NCI-H1417 (cell line): ENCODE results near the gene CLIP2.
"Not testable (repeated sequence)": the region's sequence is repeated elsewhere in the genome, so short reads cannot be mapped to it uniquely, and the experiment has no call there.

Experiments used
- DNase-seq, 3 experiments: peaks; one replicate each; lab custom pipeline; 2025; lab: John Stamatoyannopoulos, UW

The CLIP2 gene

DNA sequence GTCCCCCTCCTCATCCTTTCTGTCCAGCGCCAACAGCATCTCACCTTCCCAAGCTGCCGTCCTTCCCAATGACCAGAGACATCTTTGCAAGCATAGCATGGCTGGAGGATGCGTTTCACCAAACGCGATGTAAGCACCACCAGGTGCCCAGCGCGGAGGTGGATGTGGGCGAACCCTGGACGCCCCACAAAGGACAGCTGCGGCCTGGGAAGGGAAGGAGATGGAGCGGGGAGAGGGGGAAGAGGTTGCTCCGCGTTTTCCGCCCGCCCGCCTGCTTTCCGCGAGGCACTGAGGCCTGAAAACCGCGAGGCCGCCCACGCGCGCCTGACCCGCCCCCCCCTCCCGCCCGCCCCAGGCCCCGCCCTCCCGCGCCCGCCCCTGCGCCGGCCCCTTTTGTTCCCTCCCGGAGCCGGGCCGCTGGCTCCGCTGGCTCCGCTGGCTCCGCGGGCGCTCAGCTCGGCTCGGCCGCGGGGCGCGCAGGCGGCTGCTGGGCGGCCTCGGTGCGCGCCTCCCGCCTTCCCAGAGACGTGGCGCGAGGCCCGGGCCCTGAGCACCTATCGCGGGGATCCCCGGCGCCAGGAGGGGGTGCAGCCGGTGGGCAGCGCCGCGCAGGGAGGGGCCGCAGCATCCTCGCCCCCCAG is at the start of gene CLIP2:
Gene CLIP2, plus strand, starts transcription at position 390 of the 641 bp plus-strand sequence. CDS start 28,140 bp downstream, outside the sequence.
- peak; percentile 85 to 88 (median 85) for DNase-seq

GRCh38 chr7:74240482-74240881 is 48.7 kb upstream of the CLIP2 start:
- DNase-seq: no peak

GRCh38 chr7:74242122-74242443 is 47.1 kb upstream of the CLIP2 start:
- no peak for DNase-seq

- no peak for DNase-seq
Measured at GRCh38 chr7:74246497-74246896, 42.7 kb upstream of the CLIP2 start.

GRCh38 chr7:74248156-74248555 is 41.1 kb upstream of the CLIP2 start:
- DNase-seq: no peak

- not testable (repeated sequence) for DNase-seq
Measured at GRCh38 chr7:74249058-74249457, 40.1 kb upstream of the CLIP2 start.

DNA sequence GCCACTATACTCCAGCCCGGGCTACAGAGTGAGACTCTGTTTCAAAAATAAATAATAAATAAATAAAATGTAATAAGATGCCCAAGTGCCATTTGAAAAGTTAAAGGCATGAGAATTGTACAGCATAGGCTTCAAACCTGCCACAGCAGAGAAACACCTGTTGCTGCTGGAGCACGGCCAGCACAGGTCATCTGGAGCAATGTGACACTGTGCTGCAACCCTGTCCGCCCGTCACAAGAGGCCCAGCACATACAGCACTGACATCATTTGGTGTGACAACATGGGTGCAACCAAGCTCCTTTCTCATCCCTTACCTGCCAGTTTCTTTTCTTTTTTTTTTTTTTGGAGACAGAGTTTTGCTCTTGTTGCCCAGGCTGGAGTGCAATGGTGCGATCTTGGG is 36.3 kb upstream of the CLIP2 start:
- peak in 1 of 3 experiments; percentile 30 for DNase-seq

DNA sequence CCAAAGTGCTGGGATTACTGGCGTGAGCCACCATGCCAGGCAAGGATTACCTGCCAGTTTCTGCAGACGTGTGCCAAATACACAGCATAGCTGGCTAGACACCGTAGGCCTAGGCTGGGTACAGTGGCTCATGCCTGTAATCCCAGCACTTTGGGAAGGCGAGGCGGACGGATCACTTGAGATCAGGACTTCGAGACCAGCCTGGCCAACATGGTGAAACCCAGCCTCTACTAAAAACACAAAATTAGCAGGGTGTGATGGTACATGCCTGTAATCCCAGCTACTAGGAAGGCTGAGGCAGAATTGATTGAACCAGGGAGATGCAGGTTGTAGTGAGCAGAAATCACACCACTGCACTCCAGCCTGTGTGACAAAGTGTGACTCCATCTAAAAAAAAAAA is 35.9 kb upstream of the CLIP2 start:
- peak in 1 of 3 experiments; percentile 24 for DNase-seq

GRCh38 chr7:74253835-74254128 is 35.4 kb upstream of the CLIP2 start:
- DNase-seq: no peak

DNA sequence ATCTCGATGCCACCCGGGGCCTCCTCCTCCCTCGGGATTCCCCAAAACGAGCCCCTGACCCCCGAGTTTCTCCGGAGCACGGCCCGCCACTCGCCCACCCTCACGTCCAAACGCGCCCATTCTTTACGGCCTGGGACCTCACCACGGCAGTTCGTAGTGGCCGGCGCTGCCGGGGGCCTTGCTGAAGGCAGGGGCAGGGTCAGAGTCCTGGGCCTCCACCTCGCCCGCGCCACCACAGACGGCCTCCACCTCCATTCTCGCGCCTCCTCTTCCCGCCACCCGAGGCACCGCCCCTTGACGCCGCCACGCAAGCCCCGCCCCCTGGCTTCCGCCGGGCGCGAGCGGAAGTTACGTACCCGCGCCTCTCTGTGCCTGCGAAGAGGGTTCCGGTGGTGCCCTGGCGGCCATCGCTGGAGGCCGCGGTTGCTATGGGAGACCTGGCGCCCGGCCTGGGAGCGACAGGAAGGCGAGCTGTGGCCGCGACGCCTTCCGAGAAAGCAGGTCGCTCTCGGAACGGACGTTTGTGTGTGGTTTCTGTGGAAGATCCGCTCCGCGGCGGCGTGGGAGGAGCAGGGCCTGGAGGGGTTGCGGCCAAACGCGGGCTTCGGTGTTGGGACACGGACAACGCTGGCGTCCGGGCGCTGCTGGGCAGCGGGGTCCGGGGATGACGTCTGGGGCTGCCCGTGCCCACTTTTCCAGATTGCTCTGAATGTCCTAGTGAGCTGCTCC is 34.9 kb upstream of the CLIP2 start, which contains the start of gene RFC2:
Gene RFC2, minus strand, starts transcription at position 271 of the 729 bp plus-strand sequence. Its CDS starts 16 bp downstream, at position 255.
- DNase-seq: peak; percentile 97 to 99 (median 98)

- no peak for DNase-seq
Measured at GRCh38 chr7:74254858-74255379, 34.3 kb upstream of the CLIP2 start.

DNA sequence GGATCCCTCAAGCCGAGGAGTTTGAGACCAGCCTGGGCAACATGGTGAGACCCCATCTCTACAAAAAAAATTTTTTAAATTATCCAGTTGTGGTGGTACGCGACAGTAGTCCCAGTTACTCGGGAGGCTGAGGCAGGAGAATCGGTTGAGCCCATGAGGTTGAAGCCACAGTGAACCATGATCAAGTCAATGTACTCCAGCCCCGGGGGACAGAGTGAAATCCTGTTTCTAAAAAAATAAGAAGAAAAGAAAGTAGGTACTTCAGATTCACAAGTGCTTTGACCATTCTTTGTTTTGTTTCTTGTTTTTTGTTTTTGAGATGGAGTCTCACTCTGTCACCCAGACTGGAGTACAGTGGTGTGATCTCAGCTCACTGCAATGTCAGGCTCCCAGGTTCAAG is 33.7 kb upstream of the CLIP2 start:
- not testable (repeated sequence) for DNase-seq

DNA sequence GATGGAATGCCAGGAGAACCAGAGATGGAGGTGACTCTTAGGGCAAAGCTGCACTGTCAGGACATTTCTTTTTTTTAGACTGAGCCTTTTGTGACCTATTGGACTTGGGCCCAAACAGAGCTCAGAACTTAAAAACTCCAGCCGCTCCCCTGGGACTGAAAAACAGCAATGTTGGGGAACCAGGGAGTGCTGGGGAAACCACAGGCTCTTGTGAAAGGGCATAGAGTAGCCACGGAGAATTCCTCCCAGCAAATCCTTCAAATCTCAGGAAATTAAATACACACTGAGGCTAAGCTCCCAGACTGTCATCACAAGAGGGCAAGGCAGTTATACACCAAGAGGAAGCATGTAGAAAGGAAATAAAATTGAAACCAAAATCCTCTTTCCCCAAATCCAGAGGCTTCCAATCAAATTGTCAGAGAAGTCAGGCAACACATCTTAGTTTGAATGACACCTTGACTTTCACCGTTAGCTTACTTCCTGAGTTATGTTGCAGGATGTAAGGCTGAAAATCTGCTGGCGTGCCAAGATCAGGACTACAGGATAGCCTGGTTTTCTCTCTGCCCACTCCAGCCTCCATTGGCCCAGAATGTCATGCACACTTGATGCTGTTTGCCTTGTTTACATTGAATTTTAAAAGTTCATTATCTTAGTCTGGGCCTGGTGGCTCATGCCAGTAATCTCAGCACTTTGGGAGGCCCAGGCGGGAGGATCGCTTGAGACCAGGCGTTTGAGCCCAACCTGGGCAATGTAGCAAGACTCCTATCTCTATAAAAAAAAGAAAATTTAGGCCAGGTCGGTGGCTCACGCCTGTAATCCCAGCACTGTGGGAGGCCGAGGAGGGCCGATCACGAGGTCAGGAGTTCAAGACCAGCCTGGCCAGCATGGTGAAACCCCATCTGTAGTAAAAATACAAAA is 32.5 kb upstream of the CLIP2 start:
- no peak for DNase-seq

DNA sequence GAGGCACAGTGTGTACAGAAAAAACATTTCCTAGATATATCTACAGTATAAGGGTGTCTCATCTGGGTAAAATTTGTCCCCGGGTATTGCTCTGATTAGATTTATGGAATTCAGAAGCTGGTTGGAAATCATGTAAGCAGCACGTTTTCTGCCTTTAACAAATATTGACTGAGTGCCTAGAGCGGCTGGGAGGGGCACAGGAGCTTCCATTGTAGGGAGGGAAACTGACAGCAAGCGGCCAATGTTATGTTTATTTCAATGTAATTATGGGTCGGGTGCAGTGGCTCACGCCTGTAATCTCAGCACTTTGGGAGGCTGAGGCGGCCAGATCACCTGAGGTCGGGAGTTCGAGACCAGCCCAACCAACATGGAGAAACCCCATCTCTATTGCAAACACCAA is 30.6 kb upstream of the CLIP2 start:
- DNase-seq: peak in 2 of 3 experiments; percentile 21 to 72

- DNase-seq: peak in 2 of 3 experiments; percentile 48 to 70
Measured at GRCh38 chr7:74262639-74263398, 26.4 kb upstream of the CLIP2 start.

DNA sequence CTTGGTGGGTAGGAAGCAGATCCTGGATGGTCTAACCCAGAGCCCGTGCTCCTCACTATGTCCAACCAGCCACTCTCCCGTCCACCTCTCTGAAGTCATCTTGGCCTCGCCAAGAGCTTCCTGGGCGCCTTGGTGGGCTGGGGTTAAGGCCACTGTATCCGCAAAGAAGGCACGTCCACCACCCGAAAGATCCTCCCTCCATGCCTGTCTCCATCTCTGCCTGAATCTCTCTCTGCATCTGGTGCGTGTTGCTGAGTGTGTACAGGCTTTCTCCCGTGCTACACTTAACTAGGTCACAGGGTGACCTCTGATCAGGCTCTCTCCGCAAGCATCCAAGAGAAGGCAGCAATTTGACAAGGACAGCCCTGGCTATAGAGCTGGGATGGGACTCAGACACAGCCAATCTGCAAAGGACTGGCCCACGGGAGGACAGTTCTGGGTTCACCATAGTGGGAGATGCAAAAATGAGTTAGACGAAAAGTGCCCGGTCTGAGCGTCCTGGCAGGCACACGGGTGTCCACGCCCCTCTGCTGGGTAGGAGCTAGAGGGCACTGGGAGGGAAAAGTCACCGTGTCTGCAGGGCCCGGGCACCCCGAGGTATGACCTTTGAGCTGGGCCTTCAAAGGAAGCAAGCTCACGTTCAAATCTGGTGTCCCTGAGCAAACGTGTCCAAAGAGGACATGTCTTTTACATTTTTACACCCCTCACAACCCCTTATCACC is 25.6 kb upstream of the CLIP2 start:
- no peak for DNase-seq

DNA sequence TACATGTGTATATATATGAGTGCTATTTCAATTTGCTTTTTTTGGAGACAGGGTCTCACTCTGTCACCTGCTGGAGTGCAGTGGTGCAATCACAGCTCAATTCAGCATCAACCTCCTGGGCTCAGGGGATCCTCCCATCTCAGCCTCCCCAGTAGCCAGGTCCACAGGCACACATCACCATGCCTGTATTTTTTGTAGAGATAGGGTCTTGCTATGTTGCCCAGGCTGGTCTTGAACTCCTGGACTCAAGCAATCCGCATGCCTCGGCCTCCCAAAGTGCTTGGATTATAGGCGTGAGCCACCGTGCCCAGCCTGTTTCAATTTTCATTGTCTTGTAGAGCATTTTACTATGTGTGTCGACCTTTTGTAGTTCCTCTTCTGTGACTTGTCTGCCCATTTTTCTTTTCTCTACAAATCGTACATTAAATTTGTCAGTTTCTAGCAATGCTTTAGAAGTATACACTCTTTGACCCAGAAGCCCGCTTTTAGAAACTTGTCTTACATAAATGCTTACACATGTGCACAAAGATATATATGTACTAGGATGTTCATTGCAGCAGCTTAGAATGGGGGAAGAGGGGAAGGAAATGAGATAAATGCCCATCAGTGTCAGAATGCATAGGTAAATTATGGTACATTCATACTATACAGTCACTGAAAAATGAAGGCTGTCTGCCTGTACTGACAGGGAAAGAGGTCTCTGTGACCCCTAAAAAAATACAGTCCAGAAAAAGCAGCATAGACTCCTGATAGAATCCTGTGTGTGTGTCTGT is 22.8 kb upstream of the CLIP2 start:
- no peak for DNase-seq

- no peak for DNase-seq
Measured at GRCh38 chr7:74267756-74268565, 21.2 kb upstream of the CLIP2 start.

GRCh38 chr7:74269757-74270277 is 19.4 kb upstream of the CLIP2 start:
- DNase-seq: peak; percentile 82 to 90 (median 88)
